ENCODE measurements around the gene GRID1. TPM values are rescaled to one million over a fixed set of nuclear protein-coding genes. Genes with fewer than 3 reads are reported as not detected.
A peak's percentile ranks its signal among the peaks of the same experiment; 100 is the strongest.

Gene GRID1
- total RNA-seq, 1 donor from 2014 or later: 0.60 TPM

DNA sequence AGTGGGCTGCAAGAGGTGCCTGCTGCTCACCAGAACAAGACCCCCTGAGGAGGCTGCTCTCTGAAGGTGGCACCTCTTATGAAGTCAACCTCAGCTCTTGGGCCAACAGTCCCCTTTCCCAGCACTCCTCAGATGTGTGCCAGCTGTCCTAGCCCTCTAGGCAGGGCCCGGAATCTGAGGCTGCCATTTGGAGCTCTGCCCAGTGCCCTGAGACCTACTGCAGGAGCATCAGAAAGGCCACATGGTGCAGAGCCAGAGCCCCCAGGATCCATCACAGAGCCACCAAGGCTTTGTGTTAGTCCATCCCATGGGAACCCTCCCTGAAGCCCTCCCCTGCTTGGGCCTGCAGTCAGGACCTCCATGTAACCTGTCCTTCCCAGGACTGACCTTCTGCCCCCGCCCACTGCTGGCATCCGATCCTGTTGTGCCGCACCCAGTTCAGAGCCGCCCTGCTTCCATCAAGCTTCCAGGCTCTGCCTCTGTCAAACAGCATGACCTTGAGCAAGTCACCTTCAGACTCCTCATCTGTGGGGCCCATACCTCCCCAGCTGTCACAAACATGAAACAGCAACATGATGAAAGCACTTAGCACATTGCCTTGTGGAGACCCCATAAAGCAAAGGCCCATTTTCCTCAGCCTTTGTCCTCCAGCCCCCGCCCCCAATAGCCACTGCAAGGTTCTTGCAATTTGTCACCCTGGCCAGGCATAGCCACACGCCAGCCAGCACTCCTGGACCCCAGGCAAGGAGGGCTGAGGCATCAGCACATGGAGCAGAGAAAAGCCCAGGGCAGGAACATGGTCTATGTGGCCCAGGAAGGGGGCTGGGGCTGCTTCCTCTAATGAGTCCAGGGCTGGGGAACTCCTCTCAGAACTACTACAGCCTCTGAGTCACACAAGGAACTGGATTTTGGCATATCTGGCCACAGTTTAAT is 51.7 kb downstream of the GRID1 start:
- Mint-ChIP-seq H3K9me3 (ENCODE audit: low read depth) (no peaks in the 10 kb centered on the region), H3K4me1 (ENCODE audit: low read depth) (no peaks in the 10 kb centered on the region), H3K27ac (ENCODE audit: unreplicated experiment) (no peak overlapping the region), H3K36me3 (ENCODE audit: low read depth) (no peaks in the 10 kb centered on the region), H3K4me3 (ENCODE audit: unreplicated experiment) (no peak overlapping the region), H3K27me3 (ENCODE audit: low read depth) (peaks cover 11% of the 10 kb centered on the region)
- TF ChIP-seq, protein P1, sequence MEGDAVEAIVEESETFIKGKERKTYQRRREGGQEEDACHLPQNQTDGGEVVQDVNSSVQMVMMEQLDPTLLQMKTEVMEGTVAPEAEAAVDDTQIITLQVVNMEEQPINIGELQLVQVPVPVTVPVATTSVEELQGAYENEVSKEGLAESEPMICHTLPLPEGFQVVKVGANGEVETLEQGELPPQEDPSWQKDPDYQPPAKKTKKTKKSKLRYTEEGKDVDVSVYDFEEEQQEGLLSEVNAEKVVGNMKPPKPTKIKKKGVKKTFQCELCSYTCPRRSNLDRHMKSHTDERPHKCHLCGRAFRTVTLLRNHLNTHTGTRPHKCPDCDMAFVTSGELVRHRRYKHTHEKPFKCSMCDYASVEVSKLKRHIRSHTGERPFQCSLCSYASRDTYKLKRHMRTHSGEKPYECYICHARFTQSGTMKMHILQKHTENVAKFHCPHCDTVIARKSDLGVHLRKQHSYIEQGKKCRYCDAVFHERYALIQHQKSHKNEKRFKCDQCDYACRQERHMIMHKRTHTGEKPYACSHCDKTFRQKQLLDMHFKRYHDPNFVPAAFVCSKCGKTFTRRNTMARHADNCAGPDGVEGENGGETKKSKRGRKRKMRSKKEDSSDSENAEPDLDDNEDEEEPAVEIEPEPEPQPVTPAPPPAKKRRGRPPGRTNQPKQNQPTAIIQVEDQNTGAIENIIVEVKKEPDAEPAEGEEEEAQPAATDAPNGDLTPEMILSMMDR (IDR thresholded peaks at IDR 0.05): no peak
- peak; percentile 70 for DNase-seq (ENCODE audit: low spot score)

DNA sequence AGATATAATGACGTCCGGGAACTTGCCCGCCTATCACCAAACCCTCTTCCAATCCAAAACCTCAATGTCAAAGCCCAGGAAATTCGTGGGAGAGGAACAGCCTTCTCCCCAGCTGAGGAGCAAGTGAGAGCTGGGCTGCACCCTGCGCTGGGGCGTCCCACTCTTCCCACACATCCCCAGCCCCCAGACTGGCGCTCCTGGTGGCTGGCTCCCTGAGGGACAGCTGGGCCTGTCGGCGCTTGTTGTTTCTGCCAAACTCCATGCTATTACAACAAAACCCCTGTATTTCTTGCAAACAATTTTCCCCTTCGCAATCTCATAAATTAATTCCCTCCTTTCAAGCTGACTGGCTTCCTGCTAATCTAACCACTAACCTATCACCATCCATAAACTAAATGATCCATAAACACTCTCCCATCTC is 53.0 kb downstream of the GRID1 start:
- Mint-ChIP-seq H3K27ac (ENCODE audit: unreplicated experiment) (no peak overlapping the region), H3K27me3 (ENCODE audit: low read depth) (peaks cover 11% of the 10 kb centered on the region), H3K4me1 (ENCODE audit: low read depth) (no peaks in the 10 kb centered on the region), H3K4me3 (ENCODE audit: unreplicated experiment) (no peak overlapping the region), H3K36me3 (ENCODE audit: low read depth) (no peaks in the 10 kb centered on the region), H3K9me3 (ENCODE audit: low read depth) (no peaks in the 10 kb centered on the region)
- peak; percentile 50 for DNase-seq (ENCODE audit: low spot score)
- TF ChIP-seq, protein P1 (IDR thresholded peaks at IDR 0.05): no peak

DNA sequence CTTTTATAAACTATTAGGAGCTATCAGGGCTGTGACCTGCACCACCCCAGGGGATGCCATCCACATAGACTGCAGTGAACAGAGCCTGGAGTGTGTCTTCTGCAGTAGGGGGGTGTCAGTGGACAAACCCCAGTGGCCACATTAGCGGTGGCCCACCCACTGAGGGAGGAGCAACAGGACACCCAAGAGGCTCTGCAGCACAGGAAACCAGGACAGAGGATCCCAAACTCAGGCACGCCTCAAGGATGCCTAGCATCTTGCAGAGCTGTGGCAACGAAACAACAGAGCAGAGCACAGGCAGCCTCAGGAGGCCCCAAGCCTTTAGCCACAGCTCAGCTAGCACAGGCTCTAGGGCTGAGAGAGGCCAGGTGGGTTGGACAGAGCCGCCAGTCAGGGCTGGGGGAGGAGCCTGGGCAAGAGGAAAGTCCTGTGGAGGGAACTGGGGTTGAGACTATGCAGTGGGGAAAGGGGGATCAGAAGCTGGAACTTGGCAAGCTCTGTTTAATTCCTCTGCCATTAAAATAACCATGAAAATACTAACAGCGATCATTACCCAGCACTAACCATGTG is 53.8 kb downstream of the GRID1 start:
- H3K36me3 Mint-ChIP-seq (ENCODE audit: low read depth): no peaks in the 10 kb centered on the region
- TF ChIP-seq, protein P1 (IDR thresholded peaks at IDR 0.05): no peak

DNA sequence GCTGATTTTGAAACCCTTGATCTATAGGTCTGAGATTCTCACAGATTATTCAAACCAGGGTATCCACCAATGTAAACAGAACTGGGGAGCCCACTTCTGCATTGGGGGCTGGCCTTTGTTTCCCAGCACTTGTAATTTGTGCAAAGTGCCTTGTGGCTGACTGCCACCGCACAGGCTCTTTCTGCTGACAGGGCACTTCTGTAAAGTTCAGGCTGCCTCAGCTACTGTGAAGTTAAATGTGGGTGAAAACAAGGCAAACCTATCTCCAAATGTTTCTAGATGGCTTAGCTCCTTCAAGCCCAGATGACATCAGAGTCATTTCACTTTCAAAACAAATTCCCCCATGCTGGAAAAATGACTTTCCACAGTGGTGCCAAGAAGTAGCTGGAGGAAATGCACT is 54.7 kb downstream of the GRID1 start:
- H3K4me3 Mint-ChIP-seq (ENCODE audit: unreplicated experiment): no peak overlapping the region
- peak; percentile 25 for DNase-seq (ENCODE audit: low spot score)
- H3K4me1 Mint-ChIP-seq (ENCODE audit: low read depth): no peaks in the 10 kb centered on the region
- H3K9me3 Mint-ChIP-seq (ENCODE audit: low read depth): no peaks in the 10 kb centered on the region
- H3K27me3 Mint-ChIP-seq (ENCODE audit: low read depth): peaks cover 11% of the 10 kb centered on the region
- TF ChIP-seq, protein P1 (IDR thresholded peaks at IDR 0.05): no peak
- no peaks in the 10 kb centered on the region for H3K36me3 Mint-ChIP-seq (ENCODE audit: low read depth)
- no peak overlapping the region for H3K27ac Mint-ChIP-seq (ENCODE audit: unreplicated experiment)

More for the DNA sequence above, 53.8 kb downstream of the GRID1 start:
- Mint-ChIP-seq H3K9me3 (ENCODE audit: low read depth) (no peaks in the 10 kb centered on the region), H3K27ac (ENCODE audit: unreplicated experiment) (no peak overlapping the region), H3K4me3 (ENCODE audit: unreplicated experiment) (no peak overlapping the region), H3K27me3 (ENCODE audit: low read depth) (peaks cover 11% of the 10 kb centered on the region), H3K4me1 (ENCODE audit: low read depth) (no peaks in the 10 kb centered on the region)
- DNase-seq (ENCODE audit: low spot score): peak; percentile 43

DNA sequence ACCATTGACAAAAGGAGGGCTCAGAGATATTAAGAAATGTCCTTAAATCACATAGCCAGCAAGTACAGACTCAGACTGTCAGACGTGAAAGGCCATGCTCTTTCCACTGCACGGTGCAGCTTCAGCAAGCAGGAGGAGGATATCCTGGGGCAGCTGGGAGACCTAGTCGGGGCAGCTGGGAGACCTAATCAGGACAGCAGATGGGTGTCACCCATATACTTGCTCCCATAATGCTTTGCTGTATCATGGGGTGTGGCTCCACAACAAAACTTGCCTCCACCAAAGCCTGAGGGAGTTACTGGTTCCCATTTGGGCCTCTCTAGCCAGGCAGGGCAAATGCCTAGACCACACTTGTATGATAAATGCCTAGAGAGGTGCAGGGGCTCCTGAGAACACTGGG is 55.4 kb downstream of the GRID1 start:
- H3K27ac Mint-ChIP-seq (ENCODE audit: unreplicated experiment): no peak overlapping the region
- peak; percentile 33 for DNase-seq (ENCODE audit: low spot score)
- TF ChIP-seq, protein P1 (IDR thresholded peaks at IDR 0.05): no peak
- no peaks in the 10 kb centered on the region for H3K9me3 Mint-ChIP-seq (ENCODE audit: low read depth)
- no peaks in the 10 kb centered on the region for H3K36me3 Mint-ChIP-seq (ENCODE audit: low read depth)
- H3K27me3 Mint-ChIP-seq (ENCODE audit: low read depth): peaks cover 9% of the 10 kb centered on the region
- no peaks in the 10 kb centered on the region for H3K4me1 Mint-ChIP-seq (ENCODE audit: low read depth)
- no peak overlapping the region for H3K4me3 Mint-ChIP-seq (ENCODE audit: unreplicated experiment)
